Fibroblast of lung (primary cell): ENCODE results near the gene ACTMAP. TPM values are rescaled to one million over a fixed set of nuclear protein-coding genes. Genes with fewer than 3 reads are reported as not detected.

ENCODE experiments used
- DNase-seq, 2 donors: peaks; one replicate each; pipeline versions ENCODE4 v3.0.0 to v3.0.0-alpha.2; 2010; ENCODE audit warnings: low read depth in 2 of 2
- H2AFZ ChIP-seq: 2 replicates; pipeline ENCODE4 v1.5.1; 2012; ENCODE audit warnings: low read length, control low read depth, inconsistent platforms
- H3K27ac ChIP-seq: 2 replicates; pipeline ENCODE4 v1.5.1; 2011; ENCODE audit warnings: low read length, control low read depth; ENCODE audit not compliant: insufficient read depth
- H3K27me3 ChIP-seq: 2 replicates; pipeline ENCODE4 v1.5.1; 2011; ENCODE audit warnings: mild to moderate bottlenecking, low read length; ENCODE audit not compliant: control insufficient read depth, insufficient read depth
- H3K36me3 ChIP-seq: 2 replicates; pipeline ENCODE4 v1.5.1; 2011; ENCODE audit warnings: low read length; ENCODE audit not compliant: control insufficient read depth, insufficient read depth
- H3K4me1 ChIP-seq: 2 replicates; pipeline ENCODE4 v1.5.1; 2011; ENCODE audit warnings: low read length; ENCODE audit not compliant: control insufficient read depth, insufficient read depth; ENCODE audit errors: extremely low read depth
- H3K4me2 ChIP-seq: 2 replicates; pipeline ENCODE4 v1.5.1; 2011; ENCODE audit warnings: low read length, control low read depth; ENCODE audit not compliant: insufficient read depth; ENCODE audit errors: extremely low read depth
- H3K4me3 ChIP-seq, 4 experiments: fragments of 200-600 bp in 1 of 4; sonication (generic) in 1 of 4; replicated peaks in 1 of 4; 2 replicates each; pipeline ENCODE4 v1.5.1; 2011 to 2016; ENCODE audit warnings: low read length in 4 of 4, low read depth in 3 of 4, mild to moderate bottlenecking in 3 of 4, control low read depth in 2 of 4, inconsistent platforms in 1 of 4, mixed read lengths in 1 of 4; ENCODE audit not compliant: insufficient read depth in 1 of 4; ENCODE audit errors: control extremely low read depth in 1 of 4
- H3K79me2 ChIP-seq: 2 replicates; pipeline ENCODE4 v1.5.1; 2012; ENCODE audit warnings: mild to moderate bottlenecking, low read length, inconsistent platforms; ENCODE audit not compliant: control insufficient read depth, insufficient read depth
- H3K9ac ChIP-seq: 2 replicates; pipeline ENCODE4 v1.5.1; 2011; ENCODE audit warnings: mild to moderate bottlenecking, low read length, control low read depth; ENCODE audit not compliant: insufficient read depth
- H3K9me3 ChIP-seq: 2 replicates; pipeline ENCODE4 v1.5.1; 2012; ENCODE audit warnings: low read depth, low read length; ENCODE audit not compliant: control insufficient read depth, insufficient read depth
- H4K20me1 ChIP-seq: 2 replicates; pipeline ENCODE4 v1.5.1; 2011; ENCODE audit warnings: low read length; ENCODE audit not compliant: control insufficient read depth, insufficient read depth; ENCODE audit errors: extremely low read depth
- CTCF ChIP-seq, 2 donors: IDR thresholded peaks in 1 of 2; conservative IDR thresholded peaks in 1 of 2; 1 replicate in 1 of 2; 2 replicates in 1 of 2; pipeline ENCODE4 v1.5.1; 2011 to 2012; ENCODE audit warnings: low read length in 2 of 2, control low read depth in 1 of 2, inconsistent platforms in 1 of 2, low read depth in 1 of 2, mild to moderate bottlenecking in 1 of 2
- EZH2 ChIP-seq: IDR thresholded peaks from 2 replicates; pipeline ENCODE4 v1.5.1; 2012; ENCODE audit warnings: low read length, control low read depth, mild to moderate bottlenecking; ENCODE audit errors: missing control alignments
- polyA plus RNA-seq, 2 donors: library from polyadenylated mRNA; depleted of rRNA in 1 of 2; stranded (reverse) in 1 of 2; unstranded in 1 of 2; fragments of >200 nt; gene quantifications; 2 replicates each; pipeline ENCODE4 v1.2.1, GENCODE V29; 2011 to 2012; ENCODE audit warnings: missing spikeins in 1 of 2
- total RNA-seq: library from RNA; depleted of rRNA; stranded (reverse); fragments of >200 nt; gene quantifications from 2 replicates; pipeline ENCODE4 v1.2.1, GENCODE V29; 2014

The ACTMAP gene
- total and polyA plus RNA-seq, 2 donors (not counting 1 experiment from before 2014, with no cell fraction given), result 1.8 to 2.2 TPM

DNA sequence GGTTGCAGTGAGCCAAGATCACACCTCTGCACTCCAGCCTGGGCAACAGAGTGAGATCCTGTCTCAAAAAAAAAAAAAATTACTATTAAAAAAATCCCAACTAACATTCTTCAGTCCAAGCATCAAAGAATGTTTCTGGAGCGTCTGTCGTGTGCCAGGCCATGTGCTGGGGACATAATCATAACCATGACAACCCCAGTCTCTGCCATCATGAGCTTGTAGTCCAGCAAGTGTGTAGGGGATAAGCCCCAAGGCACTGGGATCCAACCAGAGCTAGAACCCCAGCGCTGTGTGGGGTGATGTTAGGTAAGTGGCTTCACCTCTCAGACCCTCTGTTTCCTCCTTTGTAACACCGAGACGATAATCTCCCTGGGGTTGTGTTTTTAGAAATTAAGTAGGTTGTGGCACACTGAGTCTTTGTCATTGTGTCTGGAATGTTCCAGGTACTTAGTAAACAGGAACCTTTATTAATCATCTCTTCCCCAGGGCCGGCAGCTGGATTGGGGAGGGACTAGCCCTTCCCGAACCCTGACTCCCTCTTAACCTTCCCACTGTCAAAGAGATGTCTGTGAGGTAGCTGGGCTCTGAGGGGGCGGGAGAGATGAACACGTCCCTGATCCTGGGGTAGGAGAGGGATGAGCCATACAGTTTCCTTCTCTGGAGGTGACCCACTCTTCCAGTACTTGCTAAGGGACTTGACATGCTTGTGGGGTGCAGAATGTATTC is 28.2 kb downstream of the ACTMAP start:
- Histone ChIP-seq H2AFZ (no peak overlapping the region), H3K4me3 (peak overlapping the region in 1 of 4 experiments; percentile 33), H3K27ac (no peak overlapping the region), H3K9ac (no peak overlapping the region), H3K79me2 (peaks cover 56% of the 10 kb centered on the region), H4K20me1 (no peaks in the 10 kb centered on the region), H3K4me1 (peaks cover 8% of the 10 kb centered on the region), H3K9me3 (no peaks in the 10 kb centered on the region), H3K4me2 (no peak overlapping the region), H3K36me3 (peaks cover 6% of the 10 kb centered on the region), H3K27me3 (no peaks in the 10 kb centered on the region)
- TF ChIP-seq CTCF (conservative IDR thresholded peaks at IDR 0.05 in 1 of 2, IDR thresholded peaks at IDR 0.05 in 1 of 2; ENCODE audit: low read depth in 1 of 2, low read length in 2 of 2) (no peak), EZH2 (no peak)
- peak in 1 of 2 donors; percentile 34 for DNase-seq

DNA sequence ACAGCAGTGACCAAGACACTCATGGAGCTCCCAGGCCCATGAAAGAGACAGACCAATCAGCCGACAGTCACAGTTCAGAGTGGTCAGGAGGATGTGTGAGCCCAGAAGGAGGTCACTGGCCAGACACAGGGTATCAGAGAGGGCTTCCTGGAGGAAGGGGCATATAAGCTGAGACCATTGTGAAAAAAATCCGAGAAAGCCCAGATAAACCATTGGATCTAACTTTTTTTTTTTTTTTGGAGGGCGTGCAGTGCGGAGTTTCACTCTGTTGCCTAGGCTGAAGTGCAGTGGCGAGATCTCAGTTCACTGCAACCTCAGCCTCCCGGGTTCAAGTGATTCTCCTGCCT is 29.2 kb downstream of the ACTMAP start:
- Histone ChIP-seq H3K36me3 (peaks cover under 1% of the 10 kb centered on the region), H3K9ac (no peak overlapping the region), H4K20me1 (no peaks in the 10 kb centered on the region), H2AFZ (no peak overlapping the region), H3K4me1 (peaks cover 8% of the 10 kb centered on the region), H3K4me2 (peak overlapping the region; percentile 49), H3K27ac (peak overlapping the region; percentile 43), H3K9me3 (no peaks in the 10 kb centered on the region), H3K4me3 (peak overlapping the region in 3 of 4 experiments; percentile 26 to 94 (median 85)), H3K79me2 (peaks cover 56% of the 10 kb centered on the region), H3K27me3 (no peaks in the 10 kb centered on the region)
- DNase-seq, result no peak
- no peak for TF ChIP-seq EZH2
- no peak for TF ChIP-seq CTCF (conservative IDR thresholded peaks at IDR 0.05 in 1 of 2, IDR thresholded peaks at IDR 0.05 in 1 of 2; ENCODE audit: low read depth in 1 of 2, low read length in 2 of 2)

DNA sequence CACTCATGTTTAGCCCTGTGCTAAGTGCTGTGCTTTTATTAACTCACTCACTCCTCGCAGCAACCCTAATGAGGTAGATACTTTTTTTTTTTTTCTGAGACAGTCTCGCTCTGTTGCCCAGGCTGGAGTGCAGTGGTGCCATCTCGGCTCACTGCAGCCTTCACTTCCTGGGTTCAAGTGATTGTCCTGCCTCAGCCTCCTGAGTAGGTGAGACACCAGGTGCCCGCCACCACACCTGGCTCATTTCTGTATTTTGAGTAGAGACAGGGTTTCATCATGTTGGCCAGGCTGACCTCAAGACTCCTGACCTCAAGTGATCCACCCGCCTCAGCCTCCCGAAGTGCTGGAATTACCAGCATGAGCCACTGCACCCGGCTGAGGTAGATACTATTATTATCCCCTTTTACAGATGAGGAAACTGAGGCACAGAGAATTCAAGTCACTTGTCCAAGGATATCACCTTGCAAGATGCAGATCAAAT is 30.8 kb downstream of the ACTMAP start:
- Histone ChIP-seq H3K4me2 (peak overlapping the region; percentile 92), H3K27ac (peak overlapping the region; percentile 98), H3K9me3 (no peaks in the 10 kb centered on the region), H3K9ac (peak overlapping the region; percentile 86), H3K4me1 (peaks cover 8% of the 10 kb centered on the region), H3K36me3 (no peaks in the 10 kb centered on the region), H4K20me1 (no peaks in the 10 kb centered on the region), H3K79me2 (peaks cover 56% of the 10 kb centered on the region), H3K27me3 (no peaks in the 10 kb centered on the region), H2AFZ (no peak overlapping the region), H3K4me3 (peak overlapping the region; percentile 70 to 94 (median 78))
- TF ChIP-seq CTCF (conservative IDR thresholded peaks at IDR 0.05 in 1 of 2, IDR thresholded peaks at IDR 0.05 in 1 of 2; ENCODE audit: low read depth in 1 of 2, low read length in 2 of 2), result no peak
- no peak for TF ChIP-seq EZH2
- DNase-seq, result no peak
